Type B pancreatic cell (in vitro differentiated cells): ENCODE measurements around the gene TOX4. TPM values are rescaled to one million over a fixed set of nuclear protein-coding genes. Genes with fewer than 3 reads are reported as not detected.

Source experiments
- DNase-seq: peaks from one replicate; pipeline ENCODE4 v3.0.0; 2021; ENCODE audit warnings: mixed read lengths; ENCODE audit not compliant: unreplicated experiment; ENCODE audit errors: extremely low spot score
- H3K27ac Mint-ChIP-seq: 2 replicates; pipeline ENCODE4 v1.8.0; 2021; ENCODE audit warnings: mild to moderate bottlenecking, mixed read lengths
- H3K27me3 Mint-ChIP-seq: 2 replicates; pipeline ENCODE4 v1.8.0; 2021; ENCODE audit warnings: mixed read lengths
- H3K36me3 Mint-ChIP-seq: 2 replicates; pipeline ENCODE4 v1.8.0; 2021; ENCODE audit warnings: mixed read lengths
- H3K4me1 Mint-ChIP-seq: one replicate; pipeline ENCODE4 v1.8.0; 2021; ENCODE audit warnings: mixed read lengths; ENCODE audit not compliant: unreplicated experiment
- H3K4me3 Mint-ChIP-seq: 2 replicates; pipeline ENCODE4 v1.8.0; 2021; ENCODE audit warnings: mild to moderate bottlenecking, mixed read lengths
- H3K9me3 Mint-ChIP-seq: 2 replicates; pipeline ENCODE4 v1.8.0; 2021; ENCODE audit warnings: mixed read lengths
- total RNA-seq: library from RNA; stranded (reverse); gene quantifications from 2 replicates; pipeline ENCODE4 v1.2.1, GENCODE V29; 2021; ENCODE audit warnings: low replicate concordance
- TF ChIP-seq, protein P1 (sequence below): fragments of 200-600 bp; sonication (generic); conservative IDR thresholded peaks from 2 replicates; pipeline ENCODE4 v1.5.0; 2021; ENCODE audit warnings: antibody characterized with exemption, mild to moderate bottlenecking

TOX4 gene
- total RNA-seq, 1 donor from 2014 or later, result 75.4 TPM

- Mint-ChIP-seq H3K9me3 (no peaks in the 10 kb centered on the region), H3K27ac (no peak overlapping the region), H3K36me3 (peaks cover 16% of the 10 kb centered on the region), H3K4me1 (no peaks in the 10 kb centered on the region), H3K27me3 (no peaks in the 10 kb centered on the region), H3K4me3 (no peak overlapping the region)
- TF ChIP-seq, protein P1, sequence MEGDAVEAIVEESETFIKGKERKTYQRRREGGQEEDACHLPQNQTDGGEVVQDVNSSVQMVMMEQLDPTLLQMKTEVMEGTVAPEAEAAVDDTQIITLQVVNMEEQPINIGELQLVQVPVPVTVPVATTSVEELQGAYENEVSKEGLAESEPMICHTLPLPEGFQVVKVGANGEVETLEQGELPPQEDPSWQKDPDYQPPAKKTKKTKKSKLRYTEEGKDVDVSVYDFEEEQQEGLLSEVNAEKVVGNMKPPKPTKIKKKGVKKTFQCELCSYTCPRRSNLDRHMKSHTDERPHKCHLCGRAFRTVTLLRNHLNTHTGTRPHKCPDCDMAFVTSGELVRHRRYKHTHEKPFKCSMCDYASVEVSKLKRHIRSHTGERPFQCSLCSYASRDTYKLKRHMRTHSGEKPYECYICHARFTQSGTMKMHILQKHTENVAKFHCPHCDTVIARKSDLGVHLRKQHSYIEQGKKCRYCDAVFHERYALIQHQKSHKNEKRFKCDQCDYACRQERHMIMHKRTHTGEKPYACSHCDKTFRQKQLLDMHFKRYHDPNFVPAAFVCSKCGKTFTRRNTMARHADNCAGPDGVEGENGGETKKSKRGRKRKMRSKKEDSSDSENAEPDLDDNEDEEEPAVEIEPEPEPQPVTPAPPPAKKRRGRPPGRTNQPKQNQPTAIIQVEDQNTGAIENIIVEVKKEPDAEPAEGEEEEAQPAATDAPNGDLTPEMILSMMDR, result no peak
- DNase-seq, result no peak
These were observed 9.4 kb upstream of the TOX4 start for GRCh38 chr14:21467616-21468015.

DNA sequence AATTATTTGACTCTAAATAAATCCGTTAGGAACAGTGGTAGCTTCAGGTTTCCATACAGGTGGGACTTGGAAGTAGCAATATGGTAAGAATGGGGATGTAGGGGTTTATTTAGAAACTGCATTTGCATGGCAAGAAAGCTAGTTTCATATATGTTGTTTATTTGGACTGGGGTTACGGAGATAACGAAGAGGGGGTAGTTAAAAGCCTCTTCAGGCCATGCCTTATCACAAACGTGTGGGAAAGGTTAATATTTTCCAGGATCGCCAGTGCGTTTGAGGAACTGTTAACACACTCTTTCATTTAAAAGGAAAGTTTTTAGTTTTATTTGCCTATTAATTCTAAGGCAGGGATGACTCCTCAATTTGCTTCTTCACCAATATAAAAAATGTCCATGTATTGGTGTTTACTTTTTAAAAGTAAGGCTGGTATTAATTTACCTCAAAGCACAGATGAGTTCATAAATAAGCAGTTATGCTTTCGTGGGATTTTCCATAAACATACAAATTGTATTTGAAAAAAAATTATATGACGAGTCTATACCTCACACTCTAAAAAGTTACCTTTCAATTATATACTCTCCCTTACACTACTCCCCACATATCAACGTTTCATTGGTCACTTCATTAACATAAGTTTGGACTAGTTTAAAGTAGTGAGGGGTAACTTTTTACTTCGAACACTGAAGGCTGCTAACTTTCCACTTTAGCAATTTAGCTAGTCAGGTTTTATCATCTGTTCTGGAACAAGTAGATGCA, 1.1 kb upstream of the TOX4 start:
- Mint-ChIP-seq H3K4me3 (peak overlapping the region; percentile 100), H3K9me3 (no peaks in the 10 kb centered on the region), H3K36me3 (peaks cover 11% of the 10 kb centered on the region), H3K27ac (peak overlapping the region; percentile 98), H3K4me1 (peaks cover 18% of the 10 kb centered on the region), H3K27me3 (no peaks in the 10 kb centered on the region)
- TF ChIP-seq, protein P1, result no peak
- DNase-seq, result no peak

DNA sequence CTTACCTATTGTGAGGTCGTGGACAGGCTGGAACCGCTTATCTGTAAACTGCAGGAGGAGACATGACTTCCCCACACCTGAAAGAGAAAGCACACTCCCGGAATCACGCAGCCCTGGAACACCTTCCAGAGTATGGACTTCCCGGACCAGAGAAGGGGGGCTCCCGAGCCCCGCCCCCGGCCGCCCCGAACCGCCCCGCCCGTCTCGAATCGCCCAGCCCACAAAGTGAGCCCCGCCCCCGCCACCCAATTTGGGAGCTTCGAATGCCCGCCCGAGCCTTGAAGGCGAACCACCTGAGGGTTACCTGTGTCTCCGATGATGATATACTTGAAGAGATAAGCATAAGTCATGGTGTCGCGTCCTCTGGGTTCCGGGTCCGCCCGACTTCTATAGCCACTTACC, 471 bp upstream of the TOX4 start:
- peak overlapping the region; percentile 100 for H3K4me3 Mint-ChIP-seq
- peaks cover 18% of the 10 kb centered on the region for H3K4me1 Mint-ChIP-seq
- H3K9me3 Mint-ChIP-seq, result no peaks in the 10 kb centered on the region

GRCh38 chr14:21486640-21487087, 9.7 kb downstream of the TOX4 start:
- TF ChIP-seq, protein P1, result no peak
- H3K27me3 Mint-ChIP-seq, result no peaks in the 10 kb centered on the region
- H3K9me3 Mint-ChIP-seq, result no peaks in the 10 kb centered on the region
- no peaks in the 10 kb centered on the region for H3K4me1 Mint-ChIP-seq
- no peak overlapping the region for H3K27ac Mint-ChIP-seq
- peaks cover 9% of the 10 kb centered on the region for H3K36me3 Mint-ChIP-seq
- H3K4me3 Mint-ChIP-seq, result no peak overlapping the region
- no peak for DNase-seq

More for the DNA sequence above, 471 bp upstream of the TOX4 start:
- TF ChIP-seq, protein P1, result no peak
- H3K36me3 Mint-ChIP-seq, result peaks cover 11% of the 10 kb centered on the region
- peak overlapping the region; percentile 98 for H3K27ac Mint-ChIP-seq
- H3K27me3 Mint-ChIP-seq, result no peaks in the 10 kb centered on the region
- DNase-seq, result peak; percentile 79

- H3K9me3 Mint-ChIP-seq, result no peaks in the 10 kb centered on the region
- H3K4me3 Mint-ChIP-seq, result no peak overlapping the region
- TF ChIP-seq, protein P1, result no peak
- H3K36me3 Mint-ChIP-seq, result peaks cover 33% of the 10 kb centered on the region
- H3K27me3 Mint-ChIP-seq, result no peaks in the 10 kb centered on the region
- H3K4me1 Mint-ChIP-seq, result no peaks in the 10 kb centered on the region
- H3K27ac Mint-ChIP-seq, result peak overlapping the region; percentile 54
- no peak for DNase-seq
These were observed 18.1 kb downstream of the TOX4 start for GRCh38 chr14:21494902-21495762.
